SK-N-SH treated with all-trans-retinoic acid at 6 μM for 48 hours (cell line): ENCODE measurements around the gene ZBTB4.
"Not testable (repeated sequence)": the region's sequence is repeated elsewhere in the genome, so short reads cannot be mapped to it uniquely, and the experiment has no call there.

ENCODE experiments used
- CSDC2 ChIP-seq: fragments of 250-450 bp; sonication (Bioruptor Pico); IDR thresholded peaks from 2 replicates; pipeline ENCODE4 v1.5.0; 2020; ENCODE audit warnings: mild to moderate bottlenecking, moderate library complexity
- SNAI2 ChIP-seq: fragments of 250-450 bp; sonication (Bioruptor Pico); IDR thresholded peaks from 2 replicates; pipeline ENCODE4 v1.5.0; 2020; ENCODE audit warnings: mild to moderate bottlenecking, moderate library complexity
- ZC3H10 ChIP-seq: fragments of 250-450 bp; sonication (Bioruptor Pico); IDR thresholded peaks from 2 replicates; pipeline ENCODE4 v1.5.1; 2021; ENCODE audit warnings: mild to moderate bottlenecking, moderate library complexity
- ZFP3 ChIP-seq: fragments of 250-450 bp; sonication (Bioruptor Pico); IDR thresholded peaks from 2 replicates; pipeline ENCODE4 v1.5.0; 2020; ENCODE audit warnings: mild to moderate bottlenecking, moderate library complexity

DNA sequence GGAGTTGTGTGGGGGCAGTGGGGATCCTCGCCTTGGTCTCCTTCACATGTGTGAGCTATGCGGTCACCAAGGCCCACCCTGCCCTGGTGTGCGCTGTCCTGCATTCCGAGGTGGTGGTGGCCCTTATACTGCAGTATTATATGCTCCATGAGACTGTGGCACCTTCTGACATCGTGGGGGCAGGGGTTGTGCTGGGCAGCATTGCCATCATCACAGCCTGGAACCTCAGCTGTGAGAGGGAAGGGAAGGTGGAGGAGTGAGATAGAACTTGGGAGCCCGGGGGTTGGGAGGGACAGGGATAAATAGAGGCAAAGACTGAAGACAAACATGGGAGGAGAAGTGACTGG is 3.3 kb upstream of the ZBTB4 start:
- TF ChIP-seq ZFP3, SNAI2, ZC3H10, CSDC2 (CRISPR knock-in tag): not testable (repeated sequence)
